Measurements from ENCODE around the gene NXPH4.

Gene NXPH4

DNA sequence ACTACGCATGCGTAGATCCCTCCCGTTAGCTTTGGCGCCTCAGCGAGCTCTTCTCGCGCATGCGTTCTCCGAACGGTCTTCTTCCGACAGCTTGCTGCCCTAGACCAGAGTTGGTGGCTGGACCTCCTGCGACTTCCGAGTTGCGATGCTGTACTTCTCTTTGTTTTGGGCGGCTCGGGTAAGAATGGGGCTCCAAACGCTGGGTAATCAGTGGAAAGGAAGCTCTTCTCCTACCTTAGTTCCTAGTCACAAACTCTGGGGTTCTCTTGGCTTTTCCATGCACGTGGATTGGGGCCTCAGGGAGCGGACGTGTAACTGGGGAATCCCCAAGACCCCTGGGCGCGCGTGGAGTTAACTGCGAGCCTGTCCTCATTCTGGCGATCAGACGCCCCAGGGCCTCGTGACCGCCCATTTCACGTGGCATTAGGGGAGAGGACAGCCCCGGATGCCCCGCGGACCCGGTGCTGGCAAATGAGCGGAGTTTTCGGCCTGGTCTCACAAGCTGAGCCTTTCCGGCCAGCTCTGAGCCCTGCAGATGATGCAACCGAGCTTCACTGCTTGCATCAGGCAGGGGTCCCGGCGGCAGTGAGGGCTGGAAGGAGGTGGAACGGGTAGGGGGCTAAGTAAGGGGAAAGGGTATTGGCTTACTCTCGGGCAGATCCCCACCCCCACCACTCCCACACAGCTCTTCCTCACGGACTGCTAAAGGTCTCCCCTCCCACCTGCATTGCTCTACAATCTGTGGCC lies 13.2 kb downstream of the NXPH4 start, which contains the start of gene SHMT2:
TSS of gene SHMT2 (plus strand) at position 78 of the 747 bp plus-strand sequence. CDS start at position 146, 68 bp downstream.
- Histone ChIP-seq H3K27ac (ENCODE audit: low read depth, low read length) (peak within 1 kb of the TSS; percentile 74), H3K9me3 (ENCODE audit: control insufficient read depth in 5 of 5, low read length in 5 of 5) (no peaks in the 10 kb centered on the region), H3K27me3 (ENCODE audit: control insufficient read depth in 5 of 5, insufficient read depth in 4 of 5, low read length in 5 of 5) (peaks cover 7 to 26% (median 18%) of the 10 kb centered on the region in 5 donors), H3K36me3 (ENCODE audit: control insufficient read depth in 5 of 5, insufficient read depth in 5 of 5, low read length in 5 of 5) (peaks cover 0 to 37% (median 32%) of the 10 kb centered on the region in 5 donors), H3K4me3 (ENCODE audit: low read depth in 1 of 5, low read length in 5 of 5) (peak within 1 kb of the TSS; percentile 73 to 86 (median 79)), H3K4me1 (ENCODE audit: control insufficient read depth in 5 of 5, insufficient read depth in 5 of 5, low read length in 5 of 5) (peaks cover 2 to 53% (median 49%) of the 10 kb centered on the region in 5 donors), H3K9ac (ENCODE audit: low read length in 5 of 5) (peak within 1 kb of the TSS; percentile 63 to 91 (median 76))

DNA sequence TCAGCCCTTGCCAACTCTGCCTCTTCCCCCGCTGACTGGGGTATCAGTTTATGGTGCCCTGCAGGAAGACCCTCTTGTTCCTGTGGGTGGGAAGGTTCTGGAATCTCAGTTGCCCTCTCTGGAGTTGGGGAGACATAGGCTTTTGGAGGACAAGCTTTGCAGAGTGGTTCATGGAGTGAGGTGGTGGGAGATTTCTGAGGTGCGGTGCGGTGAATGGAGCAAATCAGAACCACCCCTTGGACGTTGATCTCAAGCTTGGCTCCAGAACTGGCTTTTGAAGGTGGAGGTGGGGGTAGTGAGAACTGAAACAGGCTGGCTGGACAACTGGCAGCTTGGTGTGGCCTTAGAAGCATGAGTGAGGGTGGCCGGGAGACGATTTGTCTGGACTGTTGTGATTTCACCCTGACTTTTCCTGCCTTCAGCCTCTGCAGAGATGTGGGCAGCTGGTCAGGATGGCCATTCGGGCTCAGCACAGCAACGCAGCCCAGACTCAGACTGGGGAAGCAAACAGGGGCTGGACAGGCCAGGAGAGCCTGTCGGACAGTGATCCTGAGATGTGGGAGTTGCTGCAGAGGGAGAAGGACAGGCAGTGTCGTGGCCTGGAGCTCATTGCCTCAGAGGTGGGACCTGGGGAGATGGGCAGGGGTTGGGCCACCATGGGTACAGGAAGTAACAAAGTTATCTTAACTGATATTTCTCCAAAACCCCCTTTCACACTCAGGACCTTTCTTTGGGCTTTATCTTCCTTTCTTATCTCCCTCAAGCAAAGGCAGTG lies 14.0 kb downstream of the NXPH4 start:
- H3K9me3 ChIP-seq (ENCODE audit: control insufficient read depth in 5 of 5, low read length in 5 of 5): no peaks in the 10 kb centered on the region
- peaks cover 0 to 37% (median 32%) of the 10 kb centered on the region in 5 donors for H3K36me3 ChIP-seq (ENCODE audit: control insufficient read depth in 5 of 5, insufficient read depth in 5 of 5, low read length in 5 of 5)
- peak overlapping the region; percentile 73 to 86 (median 79) for H3K4me3 ChIP-seq (ENCODE audit: low read depth in 1 of 5, low read length in 5 of 5)
- H3K27ac ChIP-seq (ENCODE audit: low read depth, low read length): peak overlapping the region; percentile 74
- H3K9ac ChIP-seq (ENCODE audit: low read length in 5 of 5): peak overlapping the region in 3 of 5 donors; percentile 63 to 91 (median 84)
- H3K4me1 ChIP-seq (ENCODE audit: control insufficient read depth in 5 of 5, insufficient read depth in 5 of 5, low read length in 5 of 5): peaks cover 2 to 49% (median 42%) of the 10 kb centered on the region in 5 donors
- peaks cover 7 to 24% (median 13%) of the 10 kb centered on the region in 5 donors for H3K27me3 ChIP-seq (ENCODE audit: control insufficient read depth in 5 of 5, insufficient read depth in 4 of 5, low read length in 5 of 5)

DNA sequence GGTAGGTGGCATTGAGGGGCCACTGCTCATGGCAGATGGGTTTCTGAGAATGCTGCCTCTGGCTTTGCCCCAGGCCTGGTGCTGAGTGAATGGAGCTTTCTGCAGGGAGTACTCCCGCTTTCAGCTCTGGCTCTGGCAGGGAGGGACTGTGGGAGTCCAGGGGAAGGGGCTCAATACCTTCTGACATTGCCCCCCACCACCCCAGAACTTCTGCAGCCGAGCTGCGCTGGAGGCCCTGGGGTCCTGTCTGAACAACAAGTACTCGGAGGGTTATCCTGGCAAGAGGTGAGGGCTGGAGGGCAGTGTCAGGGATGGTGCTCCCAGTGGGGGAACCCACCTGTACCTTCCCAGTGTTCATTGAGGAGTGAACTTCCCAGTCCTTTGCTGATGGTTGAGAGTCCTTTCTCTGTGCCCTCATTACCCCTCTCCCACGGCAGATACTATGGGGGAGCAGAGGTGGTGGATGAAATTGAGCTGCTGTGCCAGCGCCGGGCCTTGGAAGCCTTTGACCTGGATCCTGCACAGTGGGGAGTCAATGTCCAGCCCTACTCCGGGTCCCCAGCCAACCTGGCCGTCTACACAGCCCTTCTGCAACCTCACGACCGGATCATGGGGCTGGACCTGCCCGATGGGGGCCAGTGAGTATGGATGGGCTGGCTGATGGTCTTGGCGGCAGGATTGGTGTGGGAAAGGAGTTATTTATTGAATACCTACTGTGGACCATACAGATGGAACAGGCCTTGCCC lies 14.9 kb downstream of the NXPH4 start:
- peaks cover 2 to 49% (median 39%) of the 10 kb centered on the region in 5 donors for H3K4me1 ChIP-seq (ENCODE audit: control insufficient read depth in 5 of 5, insufficient read depth in 5 of 5, low read length in 5 of 5)
- H3K4me3 ChIP-seq (ENCODE audit: low read depth in 1 of 5, low read length in 5 of 5): peak overlapping the region in 1 of 5 donors; percentile 83
- no peaks in the 10 kb centered on the region for H3K9me3 ChIP-seq (ENCODE audit: control insufficient read depth in 5 of 5, low read length in 5 of 5)
- peaks cover 11 to 25% (median 14%) of the 10 kb centered on the region in 5 donors for H3K27me3 ChIP-seq (ENCODE audit: control insufficient read depth in 5 of 5, insufficient read depth in 4 of 5, low read length in 5 of 5)
- H3K27ac ChIP-seq (ENCODE audit: low read depth, low read length): no peak overlapping the region
- peaks cover 0 to 37% (median 32%) of the 10 kb centered on the region in 5 donors for H3K36me3 ChIP-seq (ENCODE audit: control insufficient read depth in 5 of 5, insufficient read depth in 5 of 5, low read length in 5 of 5)
- H3K9ac ChIP-seq (ENCODE audit: low read length in 5 of 5): peak overlapping the region in 1 of 5 donors; percentile 1

DNA sequence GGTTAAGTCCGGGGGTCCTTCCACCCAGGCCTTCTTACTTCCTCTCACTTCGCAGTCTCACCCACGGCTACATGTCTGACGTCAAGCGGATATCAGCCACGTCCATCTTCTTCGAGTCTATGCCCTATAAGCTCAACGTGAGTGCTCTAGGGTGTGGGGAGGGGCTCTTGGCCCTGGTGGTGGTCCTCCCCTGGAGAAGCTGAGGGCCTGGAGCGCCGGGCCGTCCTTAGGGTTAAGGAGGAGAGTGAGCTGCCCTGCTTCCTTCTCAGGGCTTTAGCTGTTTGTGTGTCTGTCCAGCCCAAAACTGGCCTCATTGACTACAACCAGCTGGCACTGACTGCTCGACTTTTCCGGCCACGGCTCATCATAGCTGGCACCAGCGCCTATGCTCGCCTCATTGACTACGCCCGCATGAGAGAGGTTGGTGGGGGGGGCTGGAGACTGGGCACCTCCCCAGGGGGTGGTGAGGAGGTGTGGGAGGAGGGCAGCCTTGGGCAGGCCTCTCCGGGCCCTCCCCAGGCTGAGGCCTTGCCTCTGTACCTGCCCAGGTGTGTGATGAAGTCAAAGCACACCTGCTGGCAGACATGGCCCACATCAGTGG lies 15.7 kb downstream of the NXPH4 start:
- H3K4me3 ChIP-seq (ENCODE audit: low read depth in 1 of 5, low read length in 5 of 5): no peak overlapping the region
- H3K9ac ChIP-seq (ENCODE audit: low read length in 5 of 5): no peak overlapping the region
- peaks cover 0 to 37% (median 32%) of the 10 kb centered on the region in 5 donors for H3K36me3 ChIP-seq (ENCODE audit: control insufficient read depth in 5 of 5, insufficient read depth in 5 of 5, low read length in 5 of 5)
- no peak overlapping the region for H3K27ac ChIP-seq (ENCODE audit: low read depth, low read length)
- H3K27me3 ChIP-seq (ENCODE audit: control insufficient read depth in 5 of 5, insufficient read depth in 4 of 5, low read length in 5 of 5): peaks cover 19 to 25% (median 20%) of the 10 kb centered on the region in 5 donors
- no peaks in the 10 kb centered on the region for H3K9me3 ChIP-seq (ENCODE audit: control insufficient read depth in 5 of 5, low read length in 5 of 5)
- peaks cover 2 to 45% (median 38%) of the 10 kb centered on the region in 5 donors for H3K4me1 ChIP-seq (ENCODE audit: control insufficient read depth in 5 of 5, insufficient read depth in 5 of 5, low read length in 5 of 5)

DNA sequence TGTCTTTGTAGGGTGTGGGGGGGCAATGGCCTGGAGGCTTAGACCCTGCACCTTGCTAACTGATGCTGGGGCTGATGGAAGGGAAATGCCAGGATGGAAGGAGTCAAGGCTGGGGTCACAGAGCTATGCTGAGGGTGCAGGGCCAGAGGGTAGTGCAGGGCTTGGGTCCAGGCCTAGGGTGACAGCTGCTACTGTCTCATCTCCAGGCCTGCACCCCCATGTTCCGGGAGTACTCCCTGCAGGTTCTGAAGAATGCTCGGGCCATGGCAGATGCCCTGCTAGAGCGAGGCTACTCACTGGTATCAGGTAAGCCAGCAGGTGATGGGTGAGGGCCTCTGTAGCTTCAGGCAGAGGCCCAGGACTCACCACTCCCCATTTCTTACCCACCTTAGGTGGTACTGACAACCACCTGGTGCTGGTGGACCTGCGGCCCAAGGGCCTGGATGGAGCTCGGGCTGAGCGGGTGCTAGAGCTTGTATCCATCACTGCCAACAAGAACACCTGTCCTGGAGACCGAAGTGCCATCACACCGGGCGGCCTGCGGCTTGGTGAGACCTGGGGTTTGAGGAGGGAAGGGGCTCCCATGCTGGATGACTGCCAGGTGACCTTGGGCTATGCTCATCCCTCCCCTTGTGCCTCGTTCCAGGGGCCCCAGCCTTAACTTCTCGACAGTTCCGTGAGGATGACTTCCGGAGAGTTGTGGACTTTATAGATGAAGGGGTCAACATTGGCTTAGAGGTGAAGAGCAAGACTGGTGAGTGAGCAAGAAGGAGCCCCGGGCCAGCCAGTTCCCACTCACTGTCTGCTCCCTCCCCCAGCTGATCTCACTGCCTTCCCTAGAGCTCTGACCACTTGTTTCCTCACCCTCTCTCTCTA lies 17.0 kb downstream of the NXPH4 start:
- H3K4me3 ChIP-seq (ENCODE audit: low read depth in 1 of 5, low read length in 5 of 5): no peak overlapping the region
- no peak overlapping the region for H3K27ac ChIP-seq (ENCODE audit: low read depth, low read length)
- H3K9ac ChIP-seq (ENCODE audit: low read length in 5 of 5): no peak overlapping the region
- H3K9me3 ChIP-seq (ENCODE audit: control insufficient read depth in 5 of 5, low read length in 5 of 5): no peaks in the 10 kb centered on the region
- peaks cover 2 to 55% (median 49%) of the 10 kb centered on the region in 5 donors for H3K4me1 ChIP-seq (ENCODE audit: control insufficient read depth in 5 of 5, insufficient read depth in 5 of 5, low read length in 5 of 5)
- peaks cover 0 to 37% (median 32%) of the 10 kb centered on the region in 5 donors for H3K36me3 ChIP-seq (ENCODE audit: control insufficient read depth in 5 of 5, insufficient read depth in 5 of 5, low read length in 5 of 5)
- H3K27me3 ChIP-seq (ENCODE audit: control insufficient read depth in 5 of 5, insufficient read depth in 4 of 5, low read length in 5 of 5): peaks cover 26 to 33% (median 28%) of the 10 kb centered on the region in 5 donors

DNA sequence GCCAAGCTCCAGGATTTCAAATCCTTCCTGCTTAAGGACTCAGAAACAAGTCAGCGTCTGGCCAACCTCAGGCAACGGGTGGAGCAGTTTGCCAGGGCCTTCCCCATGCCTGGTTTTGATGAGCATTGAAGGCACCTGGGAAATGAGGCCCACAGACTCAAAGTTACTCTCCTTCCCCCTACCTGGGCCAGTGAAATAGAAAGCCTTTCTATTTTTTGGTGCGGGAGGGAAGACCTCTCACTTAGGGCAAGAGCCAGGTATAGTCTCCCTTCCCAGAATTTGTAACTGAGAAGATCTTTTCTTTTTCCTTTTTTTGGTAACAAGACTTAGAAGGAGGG lies 17.6 kb downstream of the NXPH4 start:
- Histone ChIP-seq H3K27me3 (ENCODE audit: control insufficient read depth in 5 of 5, insufficient read depth in 4 of 5, low read length in 5 of 5) (peaks cover 26 to 34% (median 28%) of the 10 kb centered on the region in 5 donors), H3K9me3 (ENCODE audit: control insufficient read depth in 5 of 5, low read length in 5 of 5) (no peaks in the 10 kb centered on the region), H3K4me1 (ENCODE audit: control insufficient read depth in 5 of 5, insufficient read depth in 5 of 5, low read length in 5 of 5) (peaks cover 4 to 55% (median 51%) of the 10 kb centered on the region in 5 donors), H3K4me3 (ENCODE audit: low read depth in 1 of 5, low read length in 5 of 5) (no peak overlapping the region), H3K27ac (ENCODE audit: low read depth, low read length) (no peak overlapping the region), H3K36me3 (ENCODE audit: control insufficient read depth in 5 of 5, insufficient read depth in 5 of 5, low read length in 5 of 5) (peaks cover 0 to 37% (median 32%) of the 10 kb centered on the region in 5 donors), H3K9ac (ENCODE audit: low read length in 5 of 5) (no peak overlapping the region)

DNA sequence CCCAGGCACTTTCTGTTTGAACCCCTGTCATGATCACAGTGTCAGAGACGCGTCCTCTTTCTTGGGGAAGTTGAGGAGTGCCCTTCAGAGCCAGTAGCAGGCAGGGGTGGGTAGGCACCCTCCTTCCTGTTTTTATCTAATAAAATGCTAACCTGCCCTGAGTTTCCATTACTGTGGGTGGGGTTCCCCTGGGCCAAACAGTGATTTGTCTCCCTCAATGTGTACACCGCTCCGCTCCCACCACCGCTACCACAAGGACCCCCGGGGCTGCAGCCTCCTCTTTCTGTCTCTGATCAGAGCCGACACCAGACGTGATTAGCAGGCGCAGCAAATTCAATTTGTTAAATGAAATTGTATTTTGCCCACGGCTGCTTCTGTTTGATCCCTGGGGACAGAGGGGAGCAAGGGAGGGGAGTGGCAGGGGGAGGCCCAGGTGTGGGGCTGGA lies 18.0 kb downstream of the NXPH4 start:
- Histone ChIP-seq H3K27me3 (ENCODE audit: control insufficient read depth in 5 of 5, insufficient read depth in 4 of 5, low read length in 5 of 5) (peaks cover 28 to 38% (median 29%) of the 10 kb centered on the region in 5 donors), H3K9ac (ENCODE audit: low read length in 5 of 5) (no peak overlapping the region), H3K36me3 (ENCODE audit: control insufficient read depth in 5 of 5, insufficient read depth in 5 of 5, low read length in 5 of 5) (peaks cover 0 to 37% (median 32%) of the 10 kb centered on the region in 5 donors), H3K9me3 (ENCODE audit: control insufficient read depth in 5 of 5, low read length in 5 of 5) (no peaks in the 10 kb centered on the region), H3K27ac (ENCODE audit: low read depth, low read length) (no peak overlapping the region), H3K4me3 (ENCODE audit: low read depth in 1 of 5, low read length in 5 of 5) (no peak overlapping the region), H3K4me1 (ENCODE audit: control insufficient read depth in 5 of 5, insufficient read depth in 5 of 5, low read length in 5 of 5) (peaks cover 4 to 55% (median 51%) of the 10 kb centered on the region in 5 donors)

DNA sequence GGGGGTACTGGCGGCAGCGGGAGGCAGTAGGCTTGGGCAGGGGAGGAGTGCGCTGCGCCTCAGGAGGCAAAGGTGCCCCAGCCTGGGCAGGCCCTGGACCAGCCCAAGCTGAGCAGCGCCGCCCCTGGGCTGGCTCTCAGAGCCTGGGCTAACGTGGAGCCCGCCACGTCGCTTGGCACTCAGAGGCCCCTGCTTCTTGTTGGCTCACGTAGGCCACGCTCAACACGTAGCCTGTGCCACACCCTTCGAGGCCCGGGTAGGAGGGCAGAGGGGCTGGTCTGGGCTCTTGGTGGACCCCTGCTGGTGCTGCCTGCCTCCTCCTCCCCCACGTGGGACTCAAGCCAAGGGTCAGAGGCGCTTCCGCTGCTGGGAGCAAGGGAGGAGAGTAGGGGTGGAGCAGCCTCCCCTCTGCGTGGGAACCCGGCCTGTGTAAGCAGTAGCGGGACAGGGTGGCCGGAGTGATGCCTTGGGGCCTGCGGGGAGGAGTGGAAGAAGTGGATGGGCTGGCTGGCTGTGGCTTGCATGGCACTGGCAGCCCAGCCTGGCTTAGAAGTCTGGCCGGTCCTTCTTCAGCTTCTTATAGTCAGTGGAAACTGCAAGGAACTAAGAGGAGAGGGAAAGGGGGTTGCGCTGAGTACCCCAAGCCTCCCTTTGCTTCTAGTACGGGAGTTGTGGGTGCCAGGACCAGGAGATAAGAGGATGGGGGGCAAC lies 18.6 kb downstream of the NXPH4 start:
- peaks cover 0 to 37% (median 32%) of the 10 kb centered on the region in 5 donors for H3K36me3 ChIP-seq (ENCODE audit: control insufficient read depth in 5 of 5, insufficient read depth in 5 of 5, low read length in 5 of 5)
- peaks cover 28 to 44% (median 34%) of the 10 kb centered on the region in 5 donors for H3K27me3 ChIP-seq (ENCODE audit: control insufficient read depth in 5 of 5, insufficient read depth in 4 of 5, low read length in 5 of 5)
- no peak overlapping the region for H3K27ac ChIP-seq (ENCODE audit: low read depth, low read length)
- peaks cover 2 to 55% (median 51%) of the 10 kb centered on the region in 5 donors for H3K4me1 ChIP-seq (ENCODE audit: control insufficient read depth in 5 of 5, insufficient read depth in 5 of 5, low read length in 5 of 5)
- peak overlapping the region in 3 of 5 donors; percentile 36 to 51 (median 47) for H3K4me3 ChIP-seq (ENCODE audit: low read depth in 1 of 5, low read length in 5 of 5)
- H3K9me3 ChIP-seq (ENCODE audit: control insufficient read depth in 5 of 5, low read length in 5 of 5): no peaks in the 10 kb centered on the region
- H3K9ac ChIP-seq (ENCODE audit: low read length in 5 of 5): no peak overlapping the region
